ENCODE data around the gene PLEKHA8.
"Not testable (repeated sequence)": the region's sequence is repeated elsewhere in the genome, so short reads cannot be mapped to it uniquely, and the experiment has no call there.

PLEKHA8 gene

DNA sequence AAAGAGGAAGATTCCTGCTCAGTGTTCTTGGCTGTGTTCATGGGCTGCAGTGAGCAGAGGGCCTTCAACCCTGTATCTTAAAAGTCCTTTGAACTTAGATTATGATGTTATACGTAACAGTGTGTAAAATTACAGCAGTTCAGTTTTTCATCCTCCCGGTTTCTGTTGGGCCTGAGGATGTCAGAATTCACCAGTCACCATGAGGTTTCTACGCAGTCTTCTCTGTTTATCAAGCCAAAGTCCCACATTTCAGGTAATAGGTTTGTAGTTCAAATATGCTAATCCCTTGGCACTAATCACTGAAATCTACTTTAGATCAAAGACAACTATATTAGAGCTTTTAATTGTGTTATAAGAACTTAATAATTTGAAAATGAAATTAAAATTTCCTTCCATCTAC is 24.9 kb downstream of the PLEKHA8 start:
- no peaks in the 10 kb centered on the region for H3F3A ChIP-seq (ENCODE audit: control insufficient read depth, insufficient read depth)
- H3K36me3 ChIP-seq (ENCODE audit: control insufficient read depth, low read length) = peaks cover 29% of the 10 kb centered on the region
- no peaks in the 10 kb centered on the region for H3K27me3 ChIP-seq (ENCODE audit: control insufficient read depth, low read length)

GRCh38 chr7:30057741-30058140 is 29.5 kb downstream of the PLEKHA8 start:
- H3K9me2 ChIP-seq (replicated peaks; ENCODE audit: control insufficient read depth, low read length) = no peaks in the 10 kb centered on the region
- no peaks in the 10 kb centered on the region for H3F3A ChIP-seq (ENCODE audit: control insufficient read depth, insufficient read depth)
- TF ChIP-seq EZH2phosphoT487 (IDR thresholded peaks at IDR 0.05; ENCODE audit: borderline replicate concordance, low read length) = no peak
- TF ChIP-seq, protein P1, sequence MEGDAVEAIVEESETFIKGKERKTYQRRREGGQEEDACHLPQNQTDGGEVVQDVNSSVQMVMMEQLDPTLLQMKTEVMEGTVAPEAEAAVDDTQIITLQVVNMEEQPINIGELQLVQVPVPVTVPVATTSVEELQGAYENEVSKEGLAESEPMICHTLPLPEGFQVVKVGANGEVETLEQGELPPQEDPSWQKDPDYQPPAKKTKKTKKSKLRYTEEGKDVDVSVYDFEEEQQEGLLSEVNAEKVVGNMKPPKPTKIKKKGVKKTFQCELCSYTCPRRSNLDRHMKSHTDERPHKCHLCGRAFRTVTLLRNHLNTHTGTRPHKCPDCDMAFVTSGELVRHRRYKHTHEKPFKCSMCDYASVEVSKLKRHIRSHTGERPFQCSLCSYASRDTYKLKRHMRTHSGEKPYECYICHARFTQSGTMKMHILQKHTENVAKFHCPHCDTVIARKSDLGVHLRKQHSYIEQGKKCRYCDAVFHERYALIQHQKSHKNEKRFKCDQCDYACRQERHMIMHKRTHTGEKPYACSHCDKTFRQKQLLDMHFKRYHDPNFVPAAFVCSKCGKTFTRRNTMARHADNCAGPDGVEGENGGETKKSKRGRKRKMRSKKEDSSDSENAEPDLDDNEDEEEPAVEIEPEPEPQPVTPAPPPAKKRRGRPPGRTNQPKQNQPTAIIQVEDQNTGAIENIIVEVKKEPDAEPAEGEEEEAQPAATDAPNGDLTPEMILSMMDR (IDR thresholded peaks at IDR 0.05; ENCODE audit: low read depth, low read length, poor library complexity, severe bottlenecking) = no peak
- H3K79me2 ChIP-seq (ENCODE audit: control insufficient read depth, low read length) = no peaks in the 10 kb centered on the region
- H3K4me1 ChIP-seq (ENCODE audit: control insufficient read depth, low read length) = peaks cover 14% of the 10 kb centered on the region
- peaks cover 21% of the 10 kb centered on the region for H3K36me3 ChIP-seq (ENCODE audit: control insufficient read depth, low read length)
- no peaks in the 10 kb centered on the region for H3K9me3 ChIP-seq (ENCODE audit: control insufficient read depth, insufficient read depth, low read length)
- H3K4me2 ChIP-seq (ENCODE audit: low read length) = no peak overlapping the region
- no peaks in the 10 kb centered on the region for H3K27me3 ChIP-seq (ENCODE audit: control insufficient read depth, low read length)
- H3K4me3 ChIP-seq (ENCODE audit: low read length) = no peak overlapping the region
- no peaks in the 10 kb centered on the region for H4K20me1 ChIP-seq (ENCODE audit: control insufficient read depth, insufficient read depth, low read depth, low read length)
- H3K27ac ChIP-seq (ENCODE audit: low read depth, low read length) = no peak overlapping the region

More for the DNA sequence above, 24.9 kb downstream of the PLEKHA8 start:
- no peak overlapping the region for H3K4me2 ChIP-seq (ENCODE audit: low read length)
- no peaks in the 10 kb centered on the region for H3K9me3 ChIP-seq (ENCODE audit: control insufficient read depth, insufficient read depth, low read length)
- no peaks in the 10 kb centered on the region for H3K9me2 ChIP-seq (replicated peaks; ENCODE audit: control insufficient read depth, low read length)
- no peaks in the 10 kb centered on the region for H4K20me1 ChIP-seq (ENCODE audit: control insufficient read depth, insufficient read depth, low read depth, low read length)
- H3K27ac ChIP-seq (ENCODE audit: low read depth, low read length) = no peak overlapping the region
- H3K4me1 ChIP-seq (ENCODE audit: control insufficient read depth, low read length) = no peaks in the 10 kb centered on the region
- no peak for TF ChIP-seq EZH2phosphoT487 (IDR thresholded peaks at IDR 0.05; ENCODE audit: borderline replicate concordance, low read length)
- TF ChIP-seq, protein P1 (IDR thresholded peaks at IDR 0.05; ENCODE audit: low read depth, low read length, poor library complexity, severe bottlenecking) = no peak
- H3K79me2 ChIP-seq (ENCODE audit: control insufficient read depth, low read length) = no peaks in the 10 kb centered on the region
- no peak overlapping the region for H3K4me3 ChIP-seq (ENCODE audit: low read length)

DNA sequence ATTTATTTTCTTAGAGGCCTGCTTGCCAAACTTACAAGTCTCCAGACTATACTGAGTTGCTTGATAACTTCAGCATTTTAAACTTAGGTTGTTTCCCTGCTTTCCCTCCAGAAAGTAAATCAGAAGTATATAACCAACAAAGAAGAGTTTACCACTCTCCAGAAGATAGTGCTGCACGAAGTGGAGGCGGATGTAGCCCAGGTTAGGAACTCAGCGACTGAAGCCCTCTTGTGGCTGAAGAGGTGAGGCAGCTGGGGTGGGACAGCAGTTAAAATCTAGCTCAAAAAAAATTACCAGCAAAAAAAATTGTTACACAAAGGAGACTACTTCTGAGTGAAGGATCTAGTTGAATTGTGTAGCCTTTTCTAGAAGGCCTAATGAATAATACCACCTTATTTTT is 33.6 kb downstream of the PLEKHA8 start:
- H3K4me2 ChIP-seq (ENCODE audit: low read length) = peak overlapping the region; percentile 26; the same call in 1 of the 2 replicates
- H4K20me1 ChIP-seq (ENCODE audit: control insufficient read depth, insufficient read depth, low read depth, low read length); H3K27me3 ChIP-seq (ENCODE audit: control insufficient read depth, low read length); H3K36me3 ChIP-seq (ENCODE audit: control insufficient read depth, low read length); H3K4me3 ChIP-seq (ENCODE audit: low read length); H3K79me2 ChIP-seq (ENCODE audit: control insufficient read depth, low read length); H3F3A ChIP-seq (ENCODE audit: control insufficient read depth, insufficient read depth); H3K27ac ChIP-seq (ENCODE audit: low read depth, low read length); H3K9me2 ChIP-seq (replicated peaks; ENCODE audit: control insufficient read depth, low read length); H3K9me3 ChIP-seq (ENCODE audit: control insufficient read depth, insufficient read depth, low read length): not testable (repeated sequence)
- H3K4me1 ChIP-seq (ENCODE audit: control insufficient read depth, low read length) = peaks cover 14% of the 10 kb centered on the region
- TF ChIP-seq, protein P1 (IDR thresholded peaks at IDR 0.05; ENCODE audit: low read depth, low read length, poor library complexity, severe bottlenecking) = peak; percentile 73

DNA sequence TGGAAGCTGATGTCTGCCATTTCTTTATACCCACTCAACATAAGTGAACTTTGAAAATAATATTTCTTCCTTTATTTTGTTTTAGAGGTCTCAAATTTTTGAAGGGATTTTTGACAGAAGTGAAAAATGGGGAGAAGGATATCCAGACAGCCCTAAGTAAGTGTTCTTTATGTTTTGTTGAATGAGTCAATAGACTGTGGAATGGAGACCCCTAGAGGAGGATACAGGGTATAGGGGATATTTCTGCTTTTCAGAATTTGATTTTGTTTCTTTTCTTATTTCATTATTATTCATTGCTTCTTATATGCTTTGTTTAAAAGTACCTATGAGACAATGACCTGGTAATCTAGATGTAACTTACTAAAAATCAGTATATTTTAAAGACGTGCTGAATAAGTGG is 34.4 kb downstream of the PLEKHA8 start:
- no peaks in the 10 kb centered on the region for H4K20me1 ChIP-seq (ENCODE audit: control insufficient read depth, insufficient read depth, low read depth, low read length)
- no peaks in the 10 kb centered on the region for H3K79me2 ChIP-seq (ENCODE audit: control insufficient read depth, low read length)
- H3K9me2 ChIP-seq (replicated peaks; ENCODE audit: control insufficient read depth, low read length) = no peaks in the 10 kb centered on the region
- H3F3A ChIP-seq (ENCODE audit: control insufficient read depth, insufficient read depth) = no peaks in the 10 kb centered on the region
- TF ChIP-seq, protein P1 (IDR thresholded peaks at IDR 0.05; ENCODE audit: low read depth, low read length, poor library complexity, severe bottlenecking) = peak; percentile 90
- no peak for TF ChIP-seq EZH2phosphoT487 (IDR thresholded peaks at IDR 0.05; ENCODE audit: borderline replicate concordance, low read length)
- no peaks in the 10 kb centered on the region for H3K27me3 ChIP-seq (ENCODE audit: control insufficient read depth, low read length)
- no peaks in the 10 kb centered on the region for H3K9me3 ChIP-seq (ENCODE audit: control insufficient read depth, insufficient read depth, low read length)
- H3K4me3 ChIP-seq (ENCODE audit: low read length) = no peak overlapping the region
- peaks cover 14% of the 10 kb centered on the region for H3K4me1 ChIP-seq (ENCODE audit: control insufficient read depth, low read length)
- H3K36me3 ChIP-seq (ENCODE audit: control insufficient read depth, low read length) = peaks cover 9% of the 10 kb centered on the region
- no peak overlapping the region for H3K27ac ChIP-seq (ENCODE audit: low read depth, low read length)
- peak overlapping the region; percentile 26; the same call in 1 of the 2 replicates for H3K4me2 ChIP-seq (ENCODE audit: low read length)

Measured in DOHH2 (cell line).